Activated CD4-positive, alpha-beta memory T cell treated with anti-CD3 and anti-CD28 coated beads, Interleukin-2, amount 10 ng/mL, durations not matched to agents 7 days and 5 days (primary cell): ENCODE measurements around the gene WDR62. TPM values are rescaled to one million over a fixed set of nuclear protein-coding genes. Genes with fewer than 3 reads are reported as not detected.

Experiments used
- CTCF ChIA-PET: fragments of 350-600 bp; sonication (Branson Sonifier 250); formaldehyde crosslinking; loops from one replicate; lab custom pipeline; 2021; ENCODE audit warnings: antibody characterized with exemption, inconsistent platforms; lab: Charles Lee
- POLR2A ChIA-PET: fragments of 350-600 bp; sonication (Branson Sonifier 250); formaldehyde crosslinking; loops from one replicate; lab custom pipeline; 2021; ENCODE audit warnings: antibody characterized with exemption; lab: Charles Lee
- DNase-seq: peaks from one replicate; pipeline ENCODE4 v3.0.0-alpha.2; 2020
- H3K27ac Mint-ChIP-seq: one replicate; pipeline ENCODE4 v1.8.0; 2021; ENCODE audit warnings: mild to moderate bottlenecking, mixed read lengths
- H3K27me3 Mint-ChIP-seq: one replicate; pipeline ENCODE4 v1.8.0; 2021; ENCODE audit warnings: mixed read lengths
- H3K36me3 Mint-ChIP-seq: one replicate; pipeline ENCODE4 v1.8.0; 2021; ENCODE audit warnings: low read depth, mixed read lengths
- H3K4me1 Mint-ChIP-seq: one replicate; pipeline ENCODE4 v1.8.0; 2021; ENCODE audit warnings: mixed read lengths
- H3K4me3 Mint-ChIP-seq: one replicate; pipeline ENCODE4 v1.8.0; 2021; ENCODE audit warnings: mild to moderate bottlenecking, mixed read lengths
- H3K9me3 Mint-ChIP-seq: one replicate; pipeline ENCODE4 v1.8.0; 2021; ENCODE audit warnings: mixed read lengths
- total RNA-seq, 2 experiments: library from RNA; stranded (reverse); gene quantifications; one replicate each; pipeline ENCODE4 v1.2.3, GENCODE V29; 2021

WDR62 gene
- total RNA-seq, 2 experiments from 2014 or later = 24.1 to 25.0 TPM

GRCh38 chr19:36142496-36142895 is 87.8 kb downstream of the WDR62 start:
- ChIA-PET POLR2A (no interaction called here), CTCF (interaction anchor here (2.3 kb wide), 1 partner anchor 14 kb away, joined by 8 read pairs; no protein-coding TSS in a partner anchor)
- Mint-ChIP-seq H3K4me1 (peaks cover 33% of the 10 kb centered on the region), H3K27ac (no peak overlapping the region), H3K9me3 (no peaks in the 10 kb centered on the region), H3K4me3 (peak overlapping the region; percentile 5), H3K36me3 (peaks cover 58% of the 10 kb centered on the region), H3K27me3 (no peaks in the 10 kb centered on the region)
- no peak for DNase-seq

GRCh38 chr19:36144624-36145023 is 89.9 kb downstream of the WDR62 start:
- H3K4me1 Mint-ChIP-seq = peaks cover 25% of the 10 kb centered on the region
- peaks cover 75% of the 10 kb centered on the region for H3K36me3 Mint-ChIP-seq
- no peaks in the 10 kb centered on the region for H3K27me3 Mint-ChIP-seq
- no peak for DNase-seq
- H3K4me3 Mint-ChIP-seq = no peak overlapping the region
- H3K9me3 Mint-ChIP-seq = no peaks in the 10 kb centered on the region
- ChIA-PET CTCF (interaction anchor here (1.1 to 1.8 kb wide), 2 partner anchors 17 to 34 kb away, joined by 5 to 11 read pairs; no protein-coding TSS in a partner anchor), POLR2A (no interaction called here)
- H3K27ac Mint-ChIP-seq = no peak overlapping the region

- Mint-ChIP-seq H3K27ac (no peak overlapping the region), H3K4me1 (peaks cover 8% of the 10 kb centered on the region), H3K36me3 (peaks cover 60% of the 10 kb centered on the region), H3K9me3 (no peaks in the 10 kb centered on the region), H3K27me3 (no peaks in the 10 kb centered on the region), H3K4me3 (no peak overlapping the region)
- ChIA-PET CTCF (interaction anchor here (1.0 kb wide), 1 partner anchor 22 kb away, joined by 3 read pairs; no protein-coding TSS in a partner anchor), POLR2A (interaction anchor here (0.8 kb wide), 1 partner anchor 19 kb away, joined by 3 read pairs; no protein-coding TSS in a partner anchor)
- DNase-seq = no peak
These were observed 95.1 kb downstream of the WDR62 start for GRCh38 chr19:36149673-36150406.

GRCh38 chr19:36150586-36150985 is 95.9 kb downstream of the WDR62 start:
- peaks cover 8% of the 10 kb centered on the region for H3K4me1 Mint-ChIP-seq
- ChIA-PET POLR2A (interaction anchor here (1.0 kb wide), 1 partner anchor 13 kb away, joined by 3 read pairs; no protein-coding TSS in a partner anchor), CTCF (no interaction called here)
- no peaks in the 10 kb centered on the region for H3K9me3 Mint-ChIP-seq
- no peak for DNase-seq
- no peak overlapping the region for H3K27ac Mint-ChIP-seq
- H3K4me3 Mint-ChIP-seq = no peak overlapping the region
- H3K36me3 Mint-ChIP-seq = peaks cover 55% of the 10 kb centered on the region
- no peaks in the 10 kb centered on the region for H3K27me3 Mint-ChIP-seq

GRCh38 chr19:36151144-36152018 is 96.7 kb downstream of the WDR62 start:
- Mint-ChIP-seq H3K4me3 (no peak overlapping the region), H3K36me3 (peaks cover 47% of the 10 kb centered on the region), H3K27me3 (no peaks in the 10 kb centered on the region), H3K9me3 (no peaks in the 10 kb centered on the region), H3K27ac (no peak overlapping the region), H3K4me1 (peaks cover 7% of the 10 kb centered on the region)
- POLR2A ChIA-PET = interaction anchor here (1.0 to 1.2 kb wide), 2 partner anchors 11 to 12 kb away, joined by 3 read pairs; partner anchors contain the start of gene CAPNS1
- CTCF ChIA-PET = no interaction called here
- DNase-seq = no peak

GRCh38 chr19:36152019-36152351 is 97.3 kb downstream of the WDR62 start:
- no peak overlapping the region for H3K27ac Mint-ChIP-seq
- H3K4me3 Mint-ChIP-seq = no peak overlapping the region
- ChIA-PET CTCF (no interaction called here), POLR2A (interaction anchor here (1.2 kb wide), 1 partner anchor 12 kb away, joined by 3 read pairs; the partner anchor contains the start of gene CAPNS1)
- no peaks in the 10 kb centered on the region for H3K9me3 Mint-ChIP-seq
- H3K4me1 Mint-ChIP-seq = peaks cover 5% of the 10 kb centered on the region
- no peaks in the 10 kb centered on the region for H3K27me3 Mint-ChIP-seq
- DNase-seq = no peak
- peaks cover 41% of the 10 kb centered on the region for H3K36me3 Mint-ChIP-seq

- no peak within 1 kb of the TSS for H3K4me3 Mint-ChIP-seq
- no peak for DNase-seq
- H3K27ac Mint-ChIP-seq = no peak within 1 kb of the TSS
- H3K9me3 Mint-ChIP-seq = no peaks in the 10 kb centered on the region
- H3K27me3 Mint-ChIP-seq = no peaks in the 10 kb centered on the region
- ChIA-PET CTCF (interaction anchor here (0.5 to 1.1 kb wide), 2 partner anchors 15 to 25 kb away, joined by 3 to 5 read pairs; no protein-coding TSS in a partner anchor), POLR2A (interaction anchor here (1.0 to 1.4 kb wide), 4 partner anchors 12 to 13 kb away, joined by 3 to 6 read pairs (median 3); partner anchors contain the start of gene CAPNS1)
- peaks cover 36% of the 10 kb centered on the region for H3K36me3 Mint-ChIP-seq
- peaks cover 3% of the 10 kb centered on the region for H3K4me1 Mint-ChIP-seq
These were observed 97.8 kb downstream of the WDR62 start, which contains the start of gene COX7A1 for GRCh38 chr19:36152352-36153091. Gene COX7A1 (minus strand): TSS chr19:36152447. CDS start chr19:36152407, 40 bp downstream.

GRCh38 chr19:36153126-36153525 is 98.4 kb downstream of the WDR62 start:
- ChIA-PET CTCF (interaction anchor here (0.5 to 1.1 kb wide), 3 partner anchors 14 to 202 kb away, joined by 3 to 6 read pairs (median 5); no protein-coding TSS in a partner anchor), POLR2A (interaction anchor here (1.0 to 1.4 kb wide), 3 partner anchors 11 to 13 kb away, joined by 3 to 6 read pairs (median 3); partner anchors contain the start of gene CAPNS1)
- peaks cover 31% of the 10 kb centered on the region for H3K36me3 Mint-ChIP-seq
- no peaks in the 10 kb centered on the region for H3K9me3 Mint-ChIP-seq
- no peak overlapping the region for H3K27ac Mint-ChIP-seq
- H3K27me3 Mint-ChIP-seq = no peaks in the 10 kb centered on the region
- H3K4me3 Mint-ChIP-seq = no peak overlapping the region
- DNase-seq = no peak
- H3K4me1 Mint-ChIP-seq = peaks cover 3% of the 10 kb centered on the region

Other genes with a start within 250 kb of the WDR62 start
- not detected for gene PRODH2, start 242.1 kb upstream of the WDR62 start, total RNA-seq
- gene NPHS1, start 202.4 kb upstream of the WDR62 start, total RNA-seq = not detected
- gene KIRREL2, start 198.0 kb upstream of the WDR62 start, total RNA-seq = under 1 TPM; 0.55 to 0.58 TPM
- 1 to 10 TPM in 1 of 2 experiments, under 1 TPM in 1; 0.76 to 1.1 TPM for gene APLP1, start 186.3 kb upstream of the WDR62 start, total RNA-seq
- gene NFKBID, start 154.4 kb upstream of the WDR62 start, total RNA-seq = 10 to 100 TPM; 36.3 to 40.3 TPM
- gene HCST, start 152.4 kb upstream of the WDR62 start, total RNA-seq = 100 to 1,000 TPM; 204 to 218 TPM
- 1 to 10 TPM in 1 of 2 experiments, under 1 TPM in 1; 0.58 to 1.1 TPM for gene TYROBP, start 146.6 kb upstream of the WDR62 start, total RNA-seq
- 10 to 100 TPM; 13.5 to 17.0 TPM for gene LRFN3, start 118.5 kb upstream of the WDR62 start, total RNA-seq
- 10 to 100 TPM; 17.3 to 18.3 TPM for gene SDHAF1, start 59.7 kb upstream of the WDR62 start, total RNA-seq
- gene SYNE4, start 46.1 kb upstream of the WDR62 start, total RNA-seq = 1 to 10 TPM; 1.6 to 2.5 TPM
- 10 to 100 TPM; 44.7 to 45.4 TPM for gene ALKBH6, start 40.7 kb upstream of the WDR62 start, total RNA-seq
- 1 to 10 TPM; 1.7 to 2.2 TPM for gene CLIP3, start 22.0 kb upstream of the WDR62 start, total RNA-seq
- 1 to 10 TPM; 5.7 TPM for gene THAP8, start 612 bp upstream of the WDR62 start, total RNA-seq
- not detected for gene OVOL3, start 56.2 kb downstream of the WDR62 start, total RNA-seq
- 10 to 100 TPM; 47.3 to 57.4 TPM for gene POLR2I, start 60.0 kb downstream of the WDR62 start, total RNA-seq
- gene TBCB, start 60.6 kb downstream of the WDR62 start, total RNA-seq = 100 to 1,000 TPM; 185 to 200 TPM
- gene CAPNS1, start 85.2 kb downstream of the WDR62 start, total RNA-seq = 100 to 1,000 TPM; 520 to 539 TPM
- gene COX7A1, start 97.5 kb downstream of the WDR62 start, total RNA-seq = not detected
- gene ZNF565, start 159.8 kb downstream of the WDR62 start, total RNA-seq = 1 to 10 TPM; 2.0 to 3.5 TPM
- gene ZNF146, start 160.2 kb downstream of the WDR62 start, total RNA-seq = 10 to 100 TPM; 64.6 to 68.4 TPM